BLaER1 (cell line): ENCODE results near the gene TDRD7.

ENCODE experiments used
- H3K27ac ChIP-seq: shearing (Covaris generic); formaldehyde crosslinking; 2 replicates; pipeline ENCODE4 v1.8.1; 2022
- H3K27me3 ChIP-seq: shearing (Covaris generic); formaldehyde crosslinking; 2 replicates; pipeline ENCODE4 v1.8.1; 2022
- H3K36me3 ChIP-seq: shearing (Covaris generic); formaldehyde crosslinking; 2 replicates; pipeline ENCODE4 v1.8.1; 2022
- H3K4me1 ChIP-seq: shearing (Covaris generic); formaldehyde crosslinking; 2 replicates; pipeline ENCODE4 v1.8.1; 2022
- H3K4me2 ChIP-seq: shearing (Covaris generic); formaldehyde crosslinking; 2 replicates; pipeline ENCODE4 v1.8.1; 2022
- H3K4me3 ChIP-seq: shearing (Covaris generic); formaldehyde crosslinking; 2 replicates; pipeline ENCODE4 v1.8.1; 2022
- H3K9ac ChIP-seq: shearing (Covaris generic); formaldehyde crosslinking; 2 replicates; pipeline ENCODE4 v1.8.1; 2022
- H3K9me3 ChIP-seq: shearing (Covaris generic); formaldehyde crosslinking; 2 replicates; pipeline ENCODE4 v1.8.1; 2022
- H4K20me1 ChIP-seq: shearing (Covaris generic); formaldehyde crosslinking; 2 replicates; pipeline ENCODE4 v1.8.1; 2022
- Cebpa-rat ChIP-seq: shearing (Covaris generic); IDR thresholded peaks from 2 replicates; pipeline ENCODE4 v1.8.1; 2022

The TDRD7 gene

DNA sequence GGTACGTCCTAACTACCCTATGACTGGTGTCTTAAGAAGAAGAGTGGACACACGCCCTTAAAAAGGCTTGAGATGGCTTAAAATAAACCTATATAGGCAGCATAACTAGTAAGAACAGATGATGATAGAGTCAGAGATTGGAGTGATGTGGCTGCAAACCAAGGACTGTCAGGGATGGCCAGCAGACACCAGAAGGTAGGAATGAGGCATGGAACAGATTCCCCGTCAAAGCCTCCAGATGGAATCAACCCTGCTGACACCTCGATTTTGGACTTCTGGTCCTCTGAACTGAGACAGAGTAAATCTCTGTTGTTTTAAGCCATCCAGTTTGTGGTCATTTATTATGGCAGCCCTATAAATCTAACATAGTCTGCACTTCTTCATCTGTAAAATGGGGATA lies 97.0 kb downstream of the TDRD7 start:
- no peak for TF ChIP-seq Cebpa-rat
- Histone ChIP-seq H3K4me2 (no peak overlapping the region), H3K9ac (no peak overlapping the region), H3K27me3 (peaks cover 26% of the 10 kb centered on the region), H3K4me1 (no peaks in the 10 kb centered on the region), H3K36me3 (no peaks in the 10 kb centered on the region), H3K27ac (no peak overlapping the region), H4K20me1 (peaks cover 8% of the 10 kb centered on the region; the same call in 1 of the 2 replicates), H3K9me3 (peaks cover 8% of the 10 kb centered on the region), H3K4me3 (no peak overlapping the region)

DNA sequence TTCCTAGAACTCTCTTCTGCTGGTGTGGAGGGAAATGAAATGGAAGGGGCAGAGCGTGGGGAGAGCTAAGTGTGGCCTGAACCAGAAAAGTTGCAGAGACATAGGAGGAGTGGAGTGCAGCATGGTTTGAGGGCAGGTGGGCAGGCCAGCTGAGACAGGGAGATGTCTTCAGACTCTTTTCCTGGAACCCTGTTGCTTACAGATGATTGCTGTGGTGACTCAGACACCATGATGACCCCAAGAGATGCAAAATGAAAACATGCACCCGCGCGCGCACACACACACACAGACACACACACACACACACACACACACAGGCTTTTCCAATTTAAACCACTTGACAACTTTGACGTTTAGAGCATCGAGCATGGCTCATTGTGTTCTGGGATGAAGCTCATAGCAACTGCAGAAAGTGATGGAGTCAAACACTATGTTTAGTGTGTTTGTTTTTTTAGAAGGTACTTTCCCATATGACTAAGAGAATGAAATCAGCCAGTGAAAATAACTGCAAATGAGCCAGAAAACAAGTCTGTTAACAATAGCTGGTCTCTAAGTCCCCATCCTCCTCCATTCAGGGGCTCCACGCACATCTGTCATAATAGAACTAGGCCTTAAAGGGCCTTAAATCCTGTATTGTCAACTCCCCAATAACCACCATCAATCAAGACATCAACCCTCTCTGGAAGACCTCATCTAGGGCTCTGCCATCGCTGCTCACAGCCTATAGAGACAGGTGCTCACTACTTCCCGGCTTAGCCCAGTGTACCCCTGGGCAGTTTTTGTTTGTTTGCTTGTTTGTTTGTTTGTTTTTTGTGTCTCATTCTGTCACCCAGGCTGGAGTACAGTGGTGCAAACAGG lies 99.1 kb downstream of the TDRD7 start:
- no peaks in the 10 kb centered on the region for H3K36me3 ChIP-seq
- no peak for TF ChIP-seq Cebpa-rat

GRCh38 chr9:97511655-97512427 lies 99.9 kb downstream of the TDRD7 start:
- H3K4me1 ChIP-seq, result no peaks in the 10 kb centered on the region
- H3K4me2 ChIP-seq, result no peak overlapping the region
- H3K9me3 ChIP-seq, result no peaks in the 10 kb centered on the region
- no peaks in the 10 kb centered on the region for H3K36me3 ChIP-seq
- H4K20me1 ChIP-seq, result no peaks in the 10 kb centered on the region
- H3K27me3 ChIP-seq, result no peaks in the 10 kb centered on the region
- H3K4me3 ChIP-seq, result no peak overlapping the region
- TF ChIP-seq Cebpa-rat, result no peak
- H3K9ac ChIP-seq, result no peak overlapping the region
- no peak overlapping the region for H3K27ac ChIP-seq

More for the DNA sequence above, 99.1 kb downstream of the TDRD7 start:
- Histone ChIP-seq H3K9ac (no peak overlapping the region), H3K27ac (no peak overlapping the region), H3K4me2 (no peak overlapping the region), H3K27me3 (0 out of 2 replicates have a peak, but pooled peaks cover 4% of the 10 kb centered on the region), H3K9me3 (no peaks in the 10 kb centered on the region), H3K4me1 (no peaks in the 10 kb centered on the region), H3K4me3 (no peak overlapping the region), H4K20me1 (no peaks in the 10 kb centered on the region)

- Histone ChIP-seq H3K9ac (no peak overlapping the region), H3K27me3 (no peaks in the 10 kb centered on the region), H3K4me1 (no peaks in the 10 kb centered on the region), H3K4me2 (no peak overlapping the region), H3K4me3 (no peak overlapping the region), H3K36me3 (no peaks in the 10 kb centered on the region), H3K9me3 (no peaks in the 10 kb centered on the region), H4K20me1 (no peaks in the 10 kb centered on the region), H3K27ac (no peak overlapping the region)
- TF ChIP-seq Cebpa-rat, result no peak
These were observed 101.2 kb downstream of the TDRD7 start for GRCh38 chr9:97512966-97513560.

DNA sequence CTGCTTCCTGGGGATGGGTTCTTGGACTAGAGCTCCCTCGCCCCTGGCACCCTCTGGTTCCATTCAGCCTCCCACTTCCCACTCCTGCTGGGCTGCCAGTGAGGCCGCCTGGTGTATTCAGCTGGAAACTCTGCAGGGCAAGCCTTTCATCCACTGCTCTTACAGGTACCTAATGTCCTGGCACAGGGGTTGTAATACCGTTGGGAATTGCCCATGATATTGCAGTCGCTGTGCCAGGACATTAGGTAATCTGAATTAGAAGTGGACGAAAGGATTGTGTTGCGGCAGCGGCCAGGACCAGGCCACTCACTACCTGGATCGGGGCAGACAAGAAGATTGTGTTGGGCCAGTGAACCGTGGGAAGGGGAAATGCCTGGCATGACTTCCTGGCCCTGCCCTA lies 102.6 kb downstream of the TDRD7 start:
- Histone ChIP-seq H3K27me3 (no peaks in the 10 kb centered on the region), H3K4me2 (no peak overlapping the region), H3K4me1 (no peaks in the 10 kb centered on the region), H4K20me1 (no peaks in the 10 kb centered on the region), H3K9ac (no peak overlapping the region), H3K27ac (no peak overlapping the region), H3K9me3 (no peaks in the 10 kb centered on the region), H3K36me3 (no peaks in the 10 kb centered on the region), H3K4me3 (no peak overlapping the region)
- no peak for TF ChIP-seq Cebpa-rat

- H3K36me3 ChIP-seq, result no peaks in the 10 kb centered on the region
- no peak for TF ChIP-seq Cebpa-rat
- H3K9me3 ChIP-seq, result no peaks in the 10 kb centered on the region
- H3K4me3 ChIP-seq, result no peak overlapping the region
- H3K4me1 ChIP-seq, result no peaks in the 10 kb centered on the region
- no peaks in the 10 kb centered on the region for H4K20me1 ChIP-seq
- no peak overlapping the region for H3K9ac ChIP-seq
- no peaks in the 10 kb centered on the region for H3K27me3 ChIP-seq
- no peak overlapping the region for H3K4me2 ChIP-seq
- H3K27ac ChIP-seq, result no peak overlapping the region
These were observed 103.8 kb downstream of the TDRD7 start for GRCh38 chr9:97515662-97516061.

DNA sequence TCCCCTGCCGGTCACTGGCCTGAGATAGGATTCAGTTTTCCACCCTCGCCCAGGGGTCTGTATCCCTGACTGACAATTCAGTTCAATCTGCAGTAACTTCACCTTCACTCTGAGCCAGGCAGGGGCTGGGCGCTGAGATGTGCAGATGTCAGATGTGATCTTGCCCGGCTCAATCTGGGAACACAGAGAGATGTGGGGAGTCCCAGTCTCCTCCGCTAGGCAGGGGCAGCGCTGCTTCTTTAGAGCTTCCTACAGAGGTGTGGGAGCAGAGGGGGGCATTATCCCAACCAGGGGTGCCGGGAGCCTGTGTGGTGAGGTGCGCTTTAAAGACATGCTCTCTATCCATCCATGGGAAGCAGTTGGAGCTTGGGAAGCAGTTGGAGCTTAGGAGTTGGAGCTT lies 104.2 kb downstream of the TDRD7 start:
- TF ChIP-seq Cebpa-rat, result no peak
- Histone ChIP-seq H4K20me1 (no peaks in the 10 kb centered on the region), H3K4me1 (no peaks in the 10 kb centered on the region), H3K27ac (no peak overlapping the region), H3K27me3 (no peaks in the 10 kb centered on the region), H3K4me2 (no peak overlapping the region), H3K9me3 (no peaks in the 10 kb centered on the region), H3K4me3 (no peak overlapping the region), H3K36me3 (no peaks in the 10 kb centered on the region), H3K9ac (no peak overlapping the region)

DNA sequence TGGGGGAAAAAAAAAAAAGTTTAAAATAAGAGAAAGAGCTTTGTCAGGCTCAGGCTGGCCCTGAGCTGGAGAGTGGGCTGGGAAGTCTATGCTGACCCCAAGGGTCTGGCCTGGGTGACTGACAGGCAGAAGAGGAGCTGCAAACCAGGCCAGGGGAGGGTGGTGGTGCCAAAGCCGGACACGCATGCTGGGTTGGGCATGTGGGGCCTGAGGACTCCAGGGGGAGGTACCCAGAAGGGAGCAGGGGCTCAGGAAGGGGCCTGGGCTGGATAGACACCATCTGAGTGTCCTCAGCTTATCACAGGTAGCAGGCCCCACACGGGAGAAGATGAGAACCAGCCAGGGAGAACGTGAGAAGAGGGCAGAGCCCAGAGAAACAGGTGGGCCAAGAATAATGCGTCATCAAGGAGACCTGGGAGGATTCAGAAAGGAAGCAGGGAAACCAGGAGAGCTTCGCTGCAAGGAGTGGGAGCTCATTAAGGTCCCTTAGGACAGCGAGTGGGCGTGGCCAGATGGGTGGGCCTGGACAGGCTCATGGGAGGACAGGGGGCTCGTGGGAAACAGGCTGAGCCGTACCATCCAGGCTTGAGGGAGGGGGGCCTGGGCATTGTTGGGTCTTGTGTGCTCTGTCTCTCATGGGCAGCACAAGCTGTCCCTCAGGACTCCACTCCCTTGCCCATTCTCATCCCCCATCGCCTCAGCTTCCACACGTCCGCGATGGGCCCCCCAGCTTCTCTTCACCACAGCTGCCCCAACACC lies 105.6 kb downstream of the TDRD7 start:
- Histone ChIP-seq H3K27ac (no peak overlapping the region), H4K20me1 (no peaks in the 10 kb centered on the region), H3K27me3 (no peaks in the 10 kb centered on the region), H3K4me3 (no peak overlapping the region), H3K9ac (no peak overlapping the region), H3K4me1 (no peaks in the 10 kb centered on the region), H3K9me3 (no peaks in the 10 kb centered on the region), H3K36me3 (no peaks in the 10 kb centered on the region), H3K4me2 (no peak overlapping the region)
- TF ChIP-seq Cebpa-rat, result no peak

- Histone ChIP-seq H3K9me3 (no peaks in the 10 kb centered on the region), H3K4me1 (no peaks in the 10 kb centered on the region), H4K20me1 (no peaks in the 10 kb centered on the region)
These were observed 106.4 kb downstream of the TDRD7 start for GRCh38 chr9:97518166-97518908.

More at GRCh38 chr9:97518166-97518908, 106.4 kb downstream of the TDRD7 start:
- no peaks in the 10 kb centered on the region for H3K36me3 ChIP-seq
- H3K27ac ChIP-seq, result no peak overlapping the region
- H3K9ac ChIP-seq, result no peak overlapping the region
- H3K4me2 ChIP-seq, result no peak overlapping the region
- no peak overlapping the region for H3K4me3 ChIP-seq
- TF ChIP-seq Cebpa-rat, result no peak
- no peaks in the 10 kb centered on the region for H3K27me3 ChIP-seq
